SKM-1 (cell line): ENCODE results near the gene RCCD1.
"Not testable (repeated sequence)": the region's sequence is repeated elsewhere in the genome, so short reads cannot be mapped to it uniquely, and the experiment has no call there.

ENCODE experiments used
- DNase-seq: peaks from one replicate; lab custom pipeline; 2025; ENCODE audit not compliant: unreplicated experiment; lab: John Stamatoyannopoulos, UW

RCCD1 gene

GRCh38 chr15:90954712-90955623 lies at the start of gene RCCD1:
RCCD1 (plus strand) TSS chr15:90954884; CDS start chr15:90956735, 1,851 bp downstream.
- peak; percentile 96 for DNase-seq

- DNase-seq, result no peak
Measured at GRCh38 chr15:90905306-90906180, 49.1 kb upstream of the RCCD1 start.

- no peak for DNase-seq
Measured at GRCh38 chr15:90906181-90906849, 48.4 kb upstream of the RCCD1 start.

GRCh38 chr15:90907051-90907660 lies 47.5 kb upstream of the RCCD1 start:
- no peak for DNase-seq

GRCh38 chr15:90907838-90908507 lies 46.7 kb upstream of the RCCD1 start:
- DNase-seq, result no peak

- DNase-seq, result not testable (repeated sequence)
Measured at GRCh38 chr15:90909449-90909848, 45.2 kb upstream of the RCCD1 start.

- no peak for DNase-seq
Measured at GRCh38 chr15:90909976-90910375, 44.7 kb upstream of the RCCD1 start.

GRCh38 chr15:90910441-90911301 lies 44.0 kb upstream of the RCCD1 start:
- DNase-seq, result no peak

- no peak for DNase-seq
Measured at GRCh38 chr15:90911302-90911623, 43.4 kb upstream of the RCCD1 start.

GRCh38 chr15:90911906-90912769 lies 42.5 kb upstream of the RCCD1 start:
- no peak for DNase-seq

GRCh38 chr15:90912770-90913075 lies 42.0 kb upstream of the RCCD1 start:
- no peak for DNase-seq

- no peak for DNase-seq
Measured at GRCh38 chr15:90913398-90913944, 41.2 kb upstream of the RCCD1 start.

- DNase-seq, result no peak
Measured at GRCh38 chr15:90914305-90915080, 40.2 kb upstream of the RCCD1 start.

GRCh38 chr15:90915216-90915807 lies 39.4 kb upstream of the RCCD1 start:
- DNase-seq, result no peak

- DNase-seq, result peak; percentile 61
Measured at GRCh38 chr15:90915808-90916440, 38.8 kb upstream of the RCCD1 start.

- DNase-seq, result no peak
Measured at GRCh38 chr15:90916461-90916860, 38.2 kb upstream of the RCCD1 start.

GRCh38 chr15:90917569-90917968 lies 37.1 kb upstream of the RCCD1 start:
- DNase-seq, result no peak
